GM20431 (cell line): ENCODE data around the gene DOCK3.
"Not testable (repeated sequence)": the region's sequence is repeated elsewhere in the genome, so short reads cannot be mapped to it uniquely, and the experiment has no call there.

Experiments
- in situ Hi-C: fragments of 300-500 bp; cut with MseI, MboI; formaldehyde crosslinking; loops from one replicate; pipeline ENCODE4 v1.15.0; 2020; ENCODE audit warnings: low sequenced_read_pairs; ENCODE audit not compliant: unreplicated experiment

The DOCK3 gene

DNA sequence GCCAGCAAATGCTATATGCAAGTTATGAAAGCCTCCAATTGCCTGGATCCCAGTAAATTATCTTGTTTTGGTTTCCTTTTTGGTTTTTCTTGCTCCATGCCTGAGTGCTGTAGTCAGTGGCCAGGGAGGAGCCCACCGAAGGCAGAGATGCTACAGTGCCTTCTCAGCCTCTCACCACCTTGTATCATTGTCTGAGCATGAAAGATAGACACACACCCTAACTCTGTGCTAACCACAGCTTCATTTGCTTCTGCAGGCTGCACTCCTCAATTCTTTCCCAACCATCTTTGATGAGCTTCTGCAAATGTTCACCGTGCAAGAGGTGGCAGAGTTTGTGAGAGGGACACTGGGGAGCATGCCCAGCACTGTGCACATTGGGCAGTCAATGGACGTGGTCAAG, 595.8 kb downstream of the DOCK3 start:
- in situ Hi-C loops, result no loop called here

DNA sequence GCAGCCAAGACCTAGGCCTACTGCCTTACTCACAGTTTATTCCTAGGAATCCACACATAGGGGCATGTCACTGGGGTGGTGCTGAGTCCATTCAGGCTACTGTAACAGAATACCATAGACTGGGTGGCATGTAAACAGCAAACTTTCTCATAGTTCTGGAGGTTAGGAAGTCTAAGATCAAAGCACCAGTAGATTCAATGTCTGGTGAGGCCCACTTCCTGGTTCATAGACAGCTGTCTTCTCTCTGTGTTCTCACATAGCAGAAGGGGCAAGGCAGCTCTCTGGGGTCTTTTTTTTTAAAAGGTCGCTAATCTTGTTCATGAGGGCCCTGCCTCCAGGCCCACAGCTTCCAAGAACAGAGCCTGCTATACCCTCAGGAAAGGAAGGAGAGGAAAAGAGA, 596.4 kb downstream of the DOCK3 start:
- in situ Hi-C loops, result no loop called here

DNA sequence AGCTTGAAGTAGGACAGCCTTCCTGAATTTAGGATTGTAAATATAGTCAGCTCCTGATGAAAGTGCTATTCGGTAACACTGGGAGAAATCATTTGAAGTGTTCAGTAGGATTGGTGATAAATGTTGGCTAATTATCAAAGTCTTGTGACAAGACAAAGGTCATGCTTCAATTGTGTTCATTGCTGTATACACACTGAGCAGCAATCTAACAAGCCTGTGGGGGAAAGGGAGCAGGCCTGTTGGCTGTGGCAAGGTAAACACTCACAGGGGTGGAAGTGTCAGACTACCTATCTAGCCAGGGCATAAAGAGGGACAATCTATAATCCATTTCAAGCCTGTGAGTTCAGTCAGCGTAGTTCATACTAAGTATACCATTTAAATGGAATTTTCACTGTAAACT, 599.3 kb downstream of the DOCK3 start:
- in situ Hi-C loops, result no loop called here

DNA sequence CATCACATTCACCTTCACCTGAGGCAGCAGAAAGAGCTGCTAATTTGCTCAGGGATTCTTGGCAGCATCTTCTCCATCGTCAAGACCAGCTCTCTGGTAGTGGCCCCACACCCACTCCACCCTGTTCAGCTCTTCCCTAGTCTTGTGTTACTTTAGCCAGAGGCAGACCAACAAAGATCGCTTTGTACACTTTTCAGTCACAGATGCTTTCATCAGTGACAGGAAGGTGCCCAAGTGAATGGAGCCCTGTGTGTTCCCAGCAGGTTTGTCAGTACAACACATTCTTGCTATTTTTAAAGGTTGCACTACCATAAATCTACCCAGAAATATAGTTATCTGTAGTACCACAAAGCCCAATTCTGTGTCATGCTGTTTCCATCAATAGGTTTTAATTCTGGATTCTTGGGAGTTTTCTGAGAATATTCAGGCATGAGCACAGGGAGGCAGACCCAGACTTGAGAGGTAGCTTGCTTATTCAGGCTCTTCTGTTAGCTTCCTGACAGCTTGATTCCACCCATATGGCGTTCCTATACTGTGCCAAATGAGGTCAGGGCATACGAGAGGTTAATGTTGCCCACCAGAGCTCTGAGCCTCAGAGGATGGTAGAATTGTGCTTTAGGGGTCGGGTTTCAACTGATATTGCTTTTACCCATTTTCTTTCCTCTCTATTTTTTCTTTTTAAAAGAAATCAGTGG, 600.5 kb downstream of the DOCK3 start:
- in situ Hi-C loops, result no loop called here

DNA sequence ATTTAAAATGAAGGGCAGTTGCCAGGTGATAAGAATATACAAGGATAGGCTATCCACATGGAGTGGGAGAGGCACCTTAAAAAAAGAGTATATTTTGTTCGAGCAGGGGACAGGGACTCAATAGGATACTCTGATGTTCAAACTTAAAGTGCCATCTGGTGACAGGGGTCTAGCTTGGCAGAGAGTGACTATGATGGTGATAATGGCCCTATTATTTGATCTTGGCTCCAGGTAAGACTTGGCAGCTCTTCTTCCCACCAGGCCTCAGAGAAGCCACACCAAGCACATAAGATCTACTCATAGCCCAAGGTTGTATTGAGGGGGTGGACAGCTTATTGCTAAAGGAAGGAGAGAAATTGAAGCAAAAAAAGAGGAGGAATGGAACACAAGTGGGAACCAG, 601.3 kb downstream of the DOCK3 start:
- in situ Hi-C loops, result no loop called here

DNA sequence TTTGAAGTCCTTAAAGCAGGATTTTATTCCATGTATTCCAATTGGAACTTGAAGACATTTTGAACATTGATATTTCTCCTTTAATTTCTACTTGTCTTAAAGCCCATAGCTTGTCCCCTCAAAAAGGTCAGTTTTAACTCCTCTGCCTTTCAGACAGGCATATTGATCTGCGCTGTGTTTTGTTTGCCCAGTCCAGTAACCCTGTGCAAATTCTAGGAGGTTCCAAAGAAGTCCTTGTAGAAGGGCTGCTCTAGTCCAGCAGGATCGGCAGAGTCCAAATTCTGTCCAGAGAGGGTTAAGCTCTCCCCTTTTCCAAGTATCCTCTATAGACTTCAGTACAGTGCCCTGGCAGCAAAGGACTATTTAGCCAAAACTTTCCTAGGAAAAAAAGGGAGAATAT, 604.7 kb downstream of the DOCK3 start:
- in situ Hi-C loops, result no loop called here

DNA sequence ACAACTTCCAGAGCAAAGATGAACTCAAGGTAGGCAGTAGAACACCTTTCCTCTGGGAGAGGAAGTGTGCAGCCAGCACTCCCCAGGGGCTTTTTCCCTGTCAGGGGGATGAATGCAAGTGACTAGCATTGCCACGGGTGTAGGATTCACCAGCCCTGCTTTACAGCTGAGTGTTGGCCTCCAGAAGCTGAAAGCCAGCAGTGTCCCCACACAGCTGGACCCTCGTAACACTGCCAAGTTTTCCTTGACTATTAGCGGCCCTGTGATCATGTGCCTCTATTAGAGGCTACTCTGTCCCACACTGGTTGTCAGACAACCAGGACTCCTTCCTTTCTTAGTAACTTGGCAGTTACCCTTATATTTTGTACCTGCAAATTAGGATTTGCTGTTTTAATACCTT, 605.4 kb downstream of the DOCK3 start:
- in situ Hi-C loops, result no loop called here

DNA sequence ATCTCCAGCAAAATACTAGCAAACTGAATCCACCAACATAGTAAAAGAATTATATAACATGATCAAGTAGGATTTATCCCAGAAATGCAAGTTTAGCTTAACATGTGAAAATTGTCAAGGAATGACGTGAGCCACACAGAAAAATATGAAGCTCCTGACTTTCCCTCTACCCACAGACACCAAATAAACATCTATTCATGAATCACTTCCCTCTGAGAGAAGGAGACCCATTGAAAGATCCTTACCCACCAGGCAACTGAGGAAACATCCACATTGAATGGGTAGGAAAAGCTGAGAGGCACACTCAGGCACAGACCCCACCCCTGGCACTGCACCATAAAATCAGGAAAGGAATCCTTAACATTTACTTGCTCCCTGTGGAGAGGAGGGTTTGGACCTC, 608.2 kb downstream of the DOCK3 start:
- in situ Hi-C loops, result no loop called here

DNA sequence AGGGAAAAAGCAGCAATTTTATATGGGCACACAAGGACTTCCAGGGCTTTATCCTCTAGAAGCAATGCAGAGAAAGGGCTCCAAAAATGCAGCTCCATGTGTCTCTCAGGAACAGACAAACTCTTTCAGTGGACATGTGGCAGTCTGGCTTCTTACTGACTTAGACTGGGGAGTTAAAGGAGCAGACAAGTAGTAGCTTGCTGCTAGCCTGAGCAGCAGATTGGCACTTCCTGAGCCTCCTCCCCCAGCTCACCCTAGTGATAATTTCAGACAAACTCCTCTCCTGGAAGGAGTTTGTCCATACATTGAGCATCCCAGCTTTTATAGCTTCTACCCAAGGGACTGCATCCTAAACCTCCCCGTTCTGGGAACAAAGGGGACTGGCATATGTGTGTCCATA, 608.7 kb downstream of the DOCK3 start:
- in situ Hi-C loops, result no loop called here

DNA sequence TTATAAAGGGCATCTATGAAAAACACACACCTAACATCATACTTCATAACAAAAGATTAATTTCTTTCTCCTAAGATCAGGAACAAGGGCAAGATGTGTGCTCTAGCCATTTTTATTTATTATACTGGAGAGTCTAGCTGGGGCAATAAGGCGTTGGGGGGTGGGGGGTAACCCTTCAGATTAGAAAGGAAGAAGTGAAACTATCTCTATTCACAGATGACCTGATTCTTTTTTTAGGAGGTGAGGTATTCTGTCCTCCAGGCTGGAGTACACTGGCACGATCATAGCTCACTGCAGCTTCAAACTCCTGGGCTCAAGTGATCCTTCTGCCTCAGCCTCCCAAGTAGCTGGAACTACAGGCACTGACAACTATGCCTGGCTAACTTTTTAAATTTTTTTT, 620.9 kb downstream of the DOCK3 start:
- in situ Hi-C loops, result no loop called here

DNA sequence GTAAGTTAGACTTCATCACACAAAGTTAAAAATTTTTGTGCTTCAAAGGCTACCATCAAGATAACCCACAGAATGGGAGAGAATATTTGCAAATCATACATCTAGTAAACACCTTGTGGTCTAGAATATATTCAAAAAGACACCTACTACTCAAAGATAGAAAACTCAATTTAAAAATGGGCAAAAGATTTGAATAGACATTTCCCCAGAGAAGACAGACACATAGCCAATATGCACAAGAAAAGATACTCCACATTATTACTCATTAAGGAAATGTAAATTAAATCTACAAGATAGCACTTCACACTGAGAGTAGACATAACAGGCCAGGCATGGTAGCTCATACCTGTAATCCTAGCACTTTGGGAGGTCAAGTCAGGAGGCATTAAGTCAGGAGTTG, 622.6 kb downstream of the DOCK3 start:
- in situ Hi-C loops, result no loop called here

DNA sequence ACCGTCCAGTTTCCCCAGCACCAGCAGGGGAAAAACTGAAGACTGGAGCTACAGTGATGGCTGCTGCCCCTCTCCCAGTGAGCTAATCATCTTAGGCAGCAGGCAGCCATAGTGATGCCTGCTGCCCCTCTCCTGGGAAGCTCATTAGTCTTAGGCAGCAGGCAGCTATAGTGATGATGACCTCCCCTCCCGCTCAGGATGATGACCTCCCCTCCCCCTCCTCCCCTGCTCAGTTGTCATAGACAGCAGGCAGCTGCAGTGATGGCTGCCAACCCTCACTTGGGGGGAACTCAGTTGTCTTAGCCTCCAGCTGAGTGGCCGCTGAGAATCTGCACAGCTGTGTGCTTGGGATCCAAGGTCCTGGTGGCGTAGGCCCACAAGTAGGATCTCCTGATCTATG, 629.5 kb downstream of the DOCK3 start:
- in situ Hi-C loops, result no loop called here

DNA sequence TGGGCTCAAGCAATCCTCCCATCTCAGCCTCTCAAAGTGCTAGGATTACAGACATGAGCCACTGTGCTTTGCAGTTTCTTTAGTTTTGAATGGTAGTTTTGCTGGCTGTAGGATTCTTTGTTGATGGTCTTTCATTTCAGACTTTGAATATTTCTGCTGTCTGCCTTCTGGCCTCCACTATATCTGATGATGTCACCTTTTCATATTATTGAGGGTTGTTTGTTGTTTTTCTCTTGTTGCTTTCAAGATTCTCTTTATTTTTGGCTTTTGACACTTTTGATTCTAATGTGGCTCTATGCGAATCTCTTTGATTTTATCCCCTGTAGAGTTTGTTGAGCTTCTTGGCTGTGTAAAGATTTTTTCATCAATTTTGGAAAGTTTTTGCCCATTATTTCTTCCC, 631.4 kb downstream of the DOCK3 start:
- in situ Hi-C loops, result no loop called here

DNA sequence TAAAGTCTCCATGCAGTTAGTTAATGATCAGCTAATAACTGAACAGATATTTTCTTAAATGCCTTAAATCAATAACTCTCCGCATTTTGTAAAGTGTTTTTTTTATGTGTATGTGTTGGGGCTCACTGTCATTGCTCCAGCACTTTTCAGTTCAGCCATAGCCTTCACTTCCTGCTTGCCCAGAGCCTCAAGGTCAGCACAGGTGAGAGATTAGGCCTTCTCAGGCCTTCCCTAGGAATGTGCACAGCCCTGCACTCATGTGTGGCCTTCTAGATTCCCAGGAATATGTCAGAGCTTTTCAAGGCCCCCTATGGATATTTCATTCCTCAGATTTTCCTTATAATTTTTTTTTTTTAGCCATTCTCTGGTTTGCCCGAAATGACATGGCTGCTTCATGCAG, 632.7 kb downstream of the DOCK3 start:
- in situ Hi-C loops, result no loop called here

DNA sequence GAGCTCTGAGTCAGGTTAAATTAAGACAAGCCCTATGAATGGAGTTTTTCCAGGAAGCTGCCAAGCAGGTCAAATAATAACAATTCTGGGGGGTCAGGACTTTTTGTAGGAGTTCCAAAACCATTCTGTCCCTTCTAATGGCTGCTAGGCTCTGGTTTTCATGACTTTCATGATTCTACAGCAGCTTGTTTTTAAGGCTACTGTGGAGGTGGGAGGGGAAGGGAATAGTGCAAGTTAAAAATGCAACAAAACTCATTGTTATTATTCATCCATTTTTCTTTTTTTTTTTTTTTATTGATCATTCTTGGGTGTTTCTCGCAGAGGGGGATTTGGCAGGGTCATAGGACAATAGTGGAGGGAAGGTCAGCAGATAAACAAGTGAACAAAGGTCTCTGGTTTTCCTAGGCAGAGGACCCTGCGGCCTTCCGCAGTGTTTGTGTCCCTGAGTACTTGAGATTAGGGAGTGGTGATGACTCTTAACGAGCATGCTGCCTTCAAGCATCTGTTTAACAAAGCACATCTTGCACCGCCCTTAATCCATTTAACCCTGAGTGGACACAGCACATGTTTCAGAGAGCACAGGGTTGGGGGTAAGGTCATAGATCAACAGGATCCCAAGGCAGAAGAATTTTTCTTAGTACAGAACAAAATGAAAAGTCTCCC, 633.3 kb downstream of the DOCK3 start:
- in situ Hi-C loops, result not testable (repeated sequence)

DNA sequence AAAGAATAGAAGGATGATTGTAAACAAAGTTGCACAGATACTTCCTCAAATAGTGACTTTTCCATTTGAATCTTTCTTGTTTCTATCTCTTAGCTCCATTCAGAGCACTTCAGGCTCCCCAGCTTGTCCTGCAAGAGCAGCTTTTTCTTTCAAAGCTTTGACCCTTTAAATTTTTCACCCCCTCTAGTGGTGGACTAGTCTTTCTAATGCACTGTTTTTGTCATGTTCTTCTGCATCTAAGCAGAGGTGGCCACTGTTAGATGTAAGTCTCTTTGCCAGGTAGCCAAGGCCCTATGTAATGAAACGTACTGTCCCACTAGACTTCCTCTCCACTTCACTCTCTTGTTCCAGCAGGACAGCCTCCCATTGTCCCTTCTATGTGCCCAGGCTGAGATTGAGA, 636.3 kb downstream of the DOCK3 start:
- in situ Hi-C loops, result no loop called here

DNA sequence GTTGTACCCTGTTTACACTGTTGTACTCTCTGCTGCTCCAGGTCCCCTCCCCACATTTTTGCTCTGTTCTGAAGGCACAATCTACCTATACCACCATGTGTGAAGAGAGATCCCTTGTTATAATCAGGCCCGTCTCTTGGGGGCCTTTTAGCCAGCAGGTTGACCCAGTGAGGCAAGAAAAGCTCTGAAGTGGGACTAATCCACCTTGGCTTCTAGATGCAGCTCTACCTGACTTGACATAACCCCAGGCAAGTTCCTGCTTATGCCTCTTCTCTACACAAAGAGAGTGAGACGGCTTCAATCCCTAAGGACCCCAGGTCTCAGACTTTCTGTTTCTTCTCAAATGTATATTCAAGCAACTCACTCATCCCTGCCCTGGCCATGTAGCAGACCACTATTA, 653.5 kb downstream of the DOCK3 start:
- in situ Hi-C loops, result no loop called here

DNA sequence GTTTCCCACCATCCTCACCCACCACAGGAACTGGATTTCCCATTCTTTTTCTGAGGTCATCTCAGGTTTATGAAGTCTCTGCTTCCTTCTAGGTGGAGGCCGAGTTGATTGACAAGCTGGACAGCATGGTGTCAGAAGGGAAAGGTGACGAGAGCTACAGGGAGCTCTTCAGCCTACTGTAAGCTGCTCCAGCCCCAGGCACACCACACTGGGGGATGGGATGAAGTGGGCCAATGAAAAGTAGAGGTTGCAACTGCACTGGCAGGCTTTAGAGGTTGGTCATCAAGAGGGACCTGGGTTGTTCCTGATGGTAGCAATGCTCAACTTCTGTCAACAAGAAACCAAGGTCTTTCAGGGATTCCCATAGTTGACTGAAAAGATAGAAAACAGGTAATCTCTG, 655.3 kb downstream of the DOCK3 start:
- in situ Hi-C loops, result no loop called here

DNA sequence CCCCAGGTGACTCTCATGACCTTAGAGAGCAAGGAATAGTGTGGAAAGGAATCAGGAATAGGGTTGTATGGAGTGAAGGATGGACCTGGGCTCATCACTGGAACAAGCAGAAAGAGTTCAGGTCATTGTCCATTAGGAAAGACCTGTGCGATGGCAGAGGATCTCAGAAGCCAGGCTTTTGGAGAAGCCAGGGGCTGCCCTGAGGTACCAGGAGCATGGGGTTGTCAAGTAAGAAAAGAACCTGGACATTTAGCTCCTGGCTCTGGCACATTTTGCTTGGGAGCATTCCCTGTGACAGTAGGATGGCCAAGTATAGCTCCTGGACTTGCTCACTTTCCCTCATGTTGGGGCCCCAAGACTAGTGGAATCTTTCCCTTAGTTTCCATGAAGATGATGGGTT, 657.4 kb downstream of the DOCK3 start:
- in situ Hi-C loops, result no loop called here

DNA sequence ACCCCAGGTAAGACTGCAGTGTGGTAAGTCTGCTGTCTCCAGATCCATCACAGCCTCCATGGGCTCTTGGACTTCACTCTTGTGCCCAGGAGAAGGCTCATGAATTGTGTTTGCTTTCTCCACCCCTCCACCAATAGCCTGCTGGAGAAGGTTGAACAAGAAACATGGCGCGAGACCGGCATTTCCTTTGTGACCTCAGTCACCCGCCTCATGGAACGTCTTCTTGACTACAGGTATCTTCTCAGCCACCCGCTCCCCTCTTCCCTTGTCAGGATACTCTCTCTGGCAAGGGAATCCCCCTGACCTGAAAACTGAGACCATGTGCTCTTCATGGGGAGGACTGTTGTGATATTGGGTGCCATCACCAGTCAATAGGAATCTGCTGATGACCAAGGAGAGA, 658.3 kb downstream of the DOCK3 start:
- in situ Hi-C loops, result no loop called here

DNA sequence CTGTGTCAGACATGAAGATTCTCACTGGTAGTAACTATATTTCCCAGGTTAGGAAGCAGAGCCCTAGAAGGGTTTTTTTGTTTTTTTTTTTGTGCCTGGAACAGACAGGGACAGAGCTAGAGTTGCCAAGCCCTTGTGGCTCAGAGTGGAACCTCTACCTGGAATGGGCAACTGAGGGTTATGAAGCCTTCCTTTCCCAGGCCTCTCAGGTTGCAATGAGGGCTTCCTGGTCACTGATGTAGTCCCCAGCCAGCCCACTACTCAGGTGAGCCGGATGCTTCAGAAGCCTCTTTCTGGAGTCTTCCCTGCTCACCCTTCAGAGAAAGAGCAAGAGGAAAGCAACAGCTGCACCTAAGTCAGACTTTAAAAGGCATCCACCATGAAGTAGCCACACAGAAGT, 661.5 kb downstream of the DOCK3 start:
- in situ Hi-C loops, result no loop called here

DNA sequence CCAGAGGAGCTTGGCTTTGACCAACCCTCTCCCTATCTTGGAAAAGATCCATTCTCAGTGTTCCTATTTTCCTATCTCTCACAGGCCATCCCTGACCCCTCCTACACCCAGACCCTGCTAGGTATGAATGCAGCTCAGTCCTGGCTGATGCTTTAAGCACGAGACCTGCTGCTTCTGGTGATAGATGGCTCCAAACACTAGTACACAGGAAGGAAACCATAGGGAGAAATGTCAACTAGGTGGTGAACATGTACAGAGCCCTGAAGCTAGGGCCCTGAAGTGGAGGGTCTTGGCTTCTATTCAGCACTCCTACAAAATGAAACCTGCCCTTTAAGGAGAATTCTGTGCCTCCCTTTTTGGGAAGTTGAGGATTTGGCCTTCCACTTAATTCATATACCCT, 662.9 kb downstream of the DOCK3 start:
- in situ Hi-C loops, result no loop called here
